Measurements from ENCODE around the gene PTPRS.

PTPRS gene

DNA sequence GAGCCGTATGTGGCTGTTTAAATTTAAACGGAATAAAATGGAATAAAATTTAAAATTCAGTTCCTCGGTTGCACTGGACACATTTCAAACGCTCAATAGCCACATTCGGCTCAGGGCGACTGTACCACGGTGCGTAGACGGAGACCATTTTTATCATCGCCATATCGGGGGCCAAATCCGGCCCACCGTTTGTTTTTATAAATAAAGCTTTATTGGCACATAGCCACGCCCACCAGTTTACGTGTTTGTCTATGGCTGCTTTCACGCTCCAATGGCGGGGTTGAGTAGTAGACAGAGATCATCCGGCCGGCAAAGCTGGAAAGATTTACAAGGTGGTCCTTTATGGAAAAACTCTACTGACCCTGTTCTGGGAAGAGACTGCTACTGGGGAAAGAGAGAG, 33.0 kb downstream of the PTPRS start:
- H3K27ac ChIP-seq (replicated peaks), result no peak overlapping the region
- TF ChIP-seq, protein P1, sequence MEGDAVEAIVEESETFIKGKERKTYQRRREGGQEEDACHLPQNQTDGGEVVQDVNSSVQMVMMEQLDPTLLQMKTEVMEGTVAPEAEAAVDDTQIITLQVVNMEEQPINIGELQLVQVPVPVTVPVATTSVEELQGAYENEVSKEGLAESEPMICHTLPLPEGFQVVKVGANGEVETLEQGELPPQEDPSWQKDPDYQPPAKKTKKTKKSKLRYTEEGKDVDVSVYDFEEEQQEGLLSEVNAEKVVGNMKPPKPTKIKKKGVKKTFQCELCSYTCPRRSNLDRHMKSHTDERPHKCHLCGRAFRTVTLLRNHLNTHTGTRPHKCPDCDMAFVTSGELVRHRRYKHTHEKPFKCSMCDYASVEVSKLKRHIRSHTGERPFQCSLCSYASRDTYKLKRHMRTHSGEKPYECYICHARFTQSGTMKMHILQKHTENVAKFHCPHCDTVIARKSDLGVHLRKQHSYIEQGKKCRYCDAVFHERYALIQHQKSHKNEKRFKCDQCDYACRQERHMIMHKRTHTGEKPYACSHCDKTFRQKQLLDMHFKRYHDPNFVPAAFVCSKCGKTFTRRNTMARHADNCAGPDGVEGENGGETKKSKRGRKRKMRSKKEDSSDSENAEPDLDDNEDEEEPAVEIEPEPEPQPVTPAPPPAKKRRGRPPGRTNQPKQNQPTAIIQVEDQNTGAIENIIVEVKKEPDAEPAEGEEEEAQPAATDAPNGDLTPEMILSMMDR (IDR thresholded peaks at IDR 0.05; ENCODE audit: insufficient read depth, low read length), result no peak
- TF ChIP-seq POLR2AphosphoS5 (IDR thresholded peaks at IDR 0.05; ENCODE audit: low read depth), result no peak
- TF ChIP-seq REST (IDR thresholded peaks at IDR 0.05; ENCODE audit: insufficient replicate concordance, low read depth), result no peak
- TF ChIP-seq GABPA (IDR thresholded peaks at IDR 0.05; ENCODE audit: low read depth), result no peak
- no peak for TF ChIP-seq SPI1 (IDR thresholded peaks at IDR 0.05; ENCODE audit: borderline replicate concordance, low read depth)
- peaks cover 2% of the 10 kb centered on the region for H3K27me3 ChIP-seq (ENCODE audit: insufficient read depth, poor library complexity, severe bottlenecking)

GRCh38 chr19:5305163-5305562, 35.4 kb downstream of the PTPRS start:
- H3K27ac ChIP-seq (replicated peaks), result no peak overlapping the region
- peaks cover 2% of the 10 kb centered on the region for H3K27me3 ChIP-seq (ENCODE audit: insufficient read depth, poor library complexity, severe bottlenecking)
- H3K4me3 ChIP-seq (replicated peaks; ENCODE audit: insufficient read depth, low read length), result no peak overlapping the region
- DNase-seq (ENCODE audit: low read depth in 1 of 2, low spot score in 1 of 2), result no peak
- TF ChIP-seq REST (IDR thresholded peaks at IDR 0.05; ENCODE audit: insufficient replicate concordance, low read depth) (no peak), POLR2AphosphoS5 (IDR thresholded peaks at IDR 0.05; ENCODE audit: low read depth) (no peak), SPI1 (IDR thresholded peaks at IDR 0.05; ENCODE audit: borderline replicate concordance, low read depth) (no peak), GABPA (IDR thresholded peaks at IDR 0.05; ENCODE audit: low read depth) (no peak)
- TF ChIP-seq, protein P1 (IDR thresholded peaks at IDR 0.05; ENCODE audit: insufficient read depth, low read length), result no peak

More for the DNA sequence above, 33.0 kb downstream of the PTPRS start:
- H3K4me3 ChIP-seq (replicated peaks; ENCODE audit: insufficient read depth, low read length), result no peak overlapping the region
- DNase-seq (ENCODE audit: low read depth in 1 of 2, low spot score in 1 of 2), result no peak

GRCh38 chr19:5304486-5304885, 36.1 kb downstream of the PTPRS start:
- Histone ChIP-seq H3K4me3 (replicated peaks; ENCODE audit: insufficient read depth, low read length) (no peak overlapping the region), H3K27ac (replicated peaks) (no peak overlapping the region), H3K27me3 (ENCODE audit: insufficient read depth, poor library complexity, severe bottlenecking) (peaks cover 2% of the 10 kb centered on the region)
- no peak for TF ChIP-seq SPI1 (IDR thresholded peaks at IDR 0.05; ENCODE audit: borderline replicate concordance, low read depth)
- DNase-seq (ENCODE audit: low read depth in 1 of 2, low spot score in 1 of 2), result no peak

DNA sequence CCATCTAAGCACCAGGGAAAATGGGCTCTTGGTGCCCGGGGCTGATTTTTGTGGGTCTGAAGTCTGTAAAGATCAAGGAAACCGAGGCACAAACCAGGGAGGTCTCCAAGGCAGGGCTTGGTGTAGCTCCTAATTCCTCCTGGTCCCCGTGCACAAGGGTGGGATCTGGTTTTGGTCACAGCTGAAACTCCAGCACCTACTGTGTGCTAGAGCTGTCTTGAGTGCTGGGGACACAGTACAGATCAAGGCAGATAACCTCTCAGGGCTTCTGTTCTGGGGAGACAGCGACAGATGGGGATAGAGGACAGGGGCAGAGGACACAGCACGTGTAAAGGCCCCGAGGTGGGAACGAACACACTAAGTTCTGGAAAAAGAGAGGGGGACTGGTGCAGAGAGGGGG, 37.4 kb downstream of the PTPRS start:
- DNase-seq (ENCODE audit: low read depth in 1 of 2, low spot score in 1 of 2), result no peak
- Histone ChIP-seq H3K27me3 (ENCODE audit: insufficient read depth, poor library complexity, severe bottlenecking) (peaks cover 2% of the 10 kb centered on the region), H3K27ac (replicated peaks) (no peak overlapping the region), H3K4me3 (replicated peaks; ENCODE audit: insufficient read depth, low read length) (no peak overlapping the region)
- TF ChIP-seq REST (IDR thresholded peaks at IDR 0.05; ENCODE audit: insufficient replicate concordance, low read depth), result no peak
- no peak for TF ChIP-seq GABPA (IDR thresholded peaks at IDR 0.05; ENCODE audit: low read depth)

All from HL-60 (cell line).